Activated gamma-delta T cell treated with Interleukin-2 at 50 U/mL for 16 hours (primary cell): Measurements from ENCODE around the gene PTPRN2.
"Not testable (repeated sequence)": the region's sequence is repeated elsewhere in the genome, so short reads cannot be mapped to it uniquely, and the experiment has no call there.

ENCODE experiments used
- DNase-seq: peaks from one replicate; pipeline ENCODE4 v3.0.0-alpha.2; 2020

Gene PTPRN2

GRCh38 chr7:157674715-157675426 lies 912.8 kb downstream of the PTPRN2 start:
- DNase-seq, result no peak

- no peak for DNase-seq
Observed at GRCh38 chr7:157674027-157674714, 913.5 kb downstream of the PTPRN2 start.

- DNase-seq, result no peak
Observed at GRCh38 chr7:157673573-157673972, 914.0 kb downstream of the PTPRN2 start.

GRCh38 chr7:157671358-157672255 lies 916.0 kb downstream of the PTPRN2 start:
- no peak for DNase-seq

- DNase-seq, result no peak
Observed at GRCh38 chr7:157670490-157671357, 916.9 kb downstream of the PTPRN2 start.

- DNase-seq, result no peak
Observed at GRCh38 chr7:157669768-157670351, 917.8 kb downstream of the PTPRN2 start.

- DNase-seq, result no peak
Observed at GRCh38 chr7:157668884-157669767, 918.5 kb downstream of the PTPRN2 start.

- no peak for DNase-seq
Observed at GRCh38 chr7:157668221-157668883, 919.3 kb downstream of the PTPRN2 start.

- no peak for DNase-seq
Observed at GRCh38 chr7:157667731-157668130, 919.9 kb downstream of the PTPRN2 start.

GRCh38 chr7:157667261-157667660 lies 920.4 kb downstream of the PTPRN2 start:
- no peak for DNase-seq

GRCh38 chr7:157666530-157667040 lies 921.0 kb downstream of the PTPRN2 start:
- no peak for DNase-seq

GRCh38 chr7:157665634-157665988 lies 922.0 kb downstream of the PTPRN2 start:
- DNase-seq, result not testable (repeated sequence)

- no peak for DNase-seq
Observed at GRCh38 chr7:157664871-157665633, 922.6 kb downstream of the PTPRN2 start.

GRCh38 chr7:157664034-157664433 lies 923.6 kb downstream of the PTPRN2 start:
- no peak for DNase-seq

GRCh38 chr7:157662981-157663716 lies 924.5 kb downstream of the PTPRN2 start:
- no peak for DNase-seq

GRCh38 chr7:157662110-157662791 lies 925.4 kb downstream of the PTPRN2 start:
- no peak for DNase-seq

- no peak for DNase-seq
Observed at GRCh38 chr7:157661611-157661975, 926.0 kb downstream of the PTPRN2 start.

GRCh38 chr7:157660971-157661610 lies 926.5 kb downstream of the PTPRN2 start:
- no peak for DNase-seq
